Fibroblast of lung (primary cell): ENCODE data around the gene MPPED2.

Experiments
- EZH2 ChIP-seq: IDR thresholded peaks from 2 replicates; pipeline ENCODE4 v1.5.1; 2012; ENCODE audit warnings: low read length, control low read depth, mild to moderate bottlenecking; ENCODE audit errors: missing control alignments
- TF ChIP-seq, protein P1 (sequence below), 2 donors: IDR thresholded peaks in 1 of 2; conservative IDR thresholded peaks in 1 of 2; 1 replicate in 1 of 2; 2 replicates in 1 of 2; pipeline ENCODE4 v1.5.1; 2011 to 2012; ENCODE audit warnings: low read length in 2 of 2, control low read depth in 1 of 2, inconsistent platforms in 1 of 2, low read depth in 1 of 2, mild to moderate bottlenecking in 1 of 2

DNA sequence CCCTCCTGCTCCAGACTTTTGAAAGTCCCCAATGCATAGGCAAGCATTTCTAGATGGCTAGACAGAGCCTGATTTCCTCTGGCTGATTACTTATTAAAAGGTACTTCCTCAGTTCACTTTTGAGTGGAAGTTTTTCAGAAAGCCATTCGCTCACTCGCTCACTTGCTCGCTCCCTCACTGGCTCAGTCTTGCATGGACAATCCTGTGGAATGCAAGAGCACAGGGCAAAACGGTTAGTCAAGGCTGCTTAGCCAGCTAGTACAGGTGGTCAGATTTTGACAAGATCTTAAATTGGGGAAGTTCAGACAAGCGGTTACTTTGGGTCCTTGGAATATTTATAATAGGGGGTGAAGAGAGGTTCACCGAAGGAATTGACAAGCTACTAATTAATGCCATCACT, 162.3 kb downstream of the MPPED2 start:
- TF ChIP-seq EZH2 = no peak
- TF ChIP-seq, protein P1, sequence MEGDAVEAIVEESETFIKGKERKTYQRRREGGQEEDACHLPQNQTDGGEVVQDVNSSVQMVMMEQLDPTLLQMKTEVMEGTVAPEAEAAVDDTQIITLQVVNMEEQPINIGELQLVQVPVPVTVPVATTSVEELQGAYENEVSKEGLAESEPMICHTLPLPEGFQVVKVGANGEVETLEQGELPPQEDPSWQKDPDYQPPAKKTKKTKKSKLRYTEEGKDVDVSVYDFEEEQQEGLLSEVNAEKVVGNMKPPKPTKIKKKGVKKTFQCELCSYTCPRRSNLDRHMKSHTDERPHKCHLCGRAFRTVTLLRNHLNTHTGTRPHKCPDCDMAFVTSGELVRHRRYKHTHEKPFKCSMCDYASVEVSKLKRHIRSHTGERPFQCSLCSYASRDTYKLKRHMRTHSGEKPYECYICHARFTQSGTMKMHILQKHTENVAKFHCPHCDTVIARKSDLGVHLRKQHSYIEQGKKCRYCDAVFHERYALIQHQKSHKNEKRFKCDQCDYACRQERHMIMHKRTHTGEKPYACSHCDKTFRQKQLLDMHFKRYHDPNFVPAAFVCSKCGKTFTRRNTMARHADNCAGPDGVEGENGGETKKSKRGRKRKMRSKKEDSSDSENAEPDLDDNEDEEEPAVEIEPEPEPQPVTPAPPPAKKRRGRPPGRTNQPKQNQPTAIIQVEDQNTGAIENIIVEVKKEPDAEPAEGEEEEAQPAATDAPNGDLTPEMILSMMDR (conservative IDR thresholded peaks at IDR 0.05 in 1 of 2, IDR thresholded peaks at IDR 0.05 in 1 of 2; ENCODE audit: low read depth in 1 of 2, low read length in 2 of 2) = no peak
